K562 treated with DMSO at 1 percent for 48 hours (cell line): Measurements from ENCODE around the gene PCDHGA10. TPM values are rescaled to one million over a fixed set of nuclear protein-coding genes. Genes with fewer than 3 reads are reported as not detected.

Experiments used
- total RNA-seq: library from RNA; unstranded; fragments of 300-600 nt; gene quantifications from 2 replicates; pipeline ENCODE4 v1.2.3, GENCODE V29; 2022; ENCODE audit warnings: low replicate concordance; ENCODE audit errors: extremely low read depth

Gene PCDHGA10
- total RNA-seq, 1 experiment from 2014 or later, result not detected

Other genes with a start within 250 kb of the PCDHGA10 start
- gene PCDHB7, start 240.3 kb upstream of the PCDHGA10 start, total RNA-seq, result not detected in 2 replicates
- gene PCDHB8, start 235.2 kb upstream of the PCDHGA10 start, total RNA-seq, result not detected in 2 replicates
- gene PCDHB16, start 230.6 kb upstream of the PCDHGA10 start, total RNA-seq, result not detected in 2 replicates
- not detected in 2 replicates for gene PCDHB9, start 225.8 kb upstream of the PCDHGA10 start, total RNA-seq
- not detected in 2 replicates for gene PCDHB10, start 220.6 kb upstream of the PCDHGA10 start, total RNA-seq
- gene PCDHB11, start 213.4 kb upstream of the PCDHGA10 start, total RNA-seq, result not detected in 2 replicates
- not detected in 2 replicates for gene PCDHB12, start 204.3 kb upstream of the PCDHGA10 start, total RNA-seq
- gene PCDHB13, start 199.1 kb upstream of the PCDHGA10 start, total RNA-seq, result not detected in 2 replicates
- gene PCDHB14, start 189.6 kb upstream of the PCDHGA10 start, total RNA-seq, result not detected in 2 replicates
- not detected in 2 replicates for gene PCDHB15, start 167.6 kb upstream of the PCDHGA10 start, total RNA-seq
- gene SLC25A2, start 108.9 kb upstream of the PCDHGA10 start, total RNA-seq, result not detected in 2 replicates
- gene TAF7, start 92.2 kb upstream of the PCDHGA10 start, total RNA-seq, result not detected in 2 replicates
- gene PCDHGA1, start 82.5 kb upstream of the PCDHGA10 start, total RNA-seq, result not detected in 2 replicates
- not detected in 2 replicates for gene PCDHGA2, start 74.2 kb upstream of the PCDHGA10 start, total RNA-seq
- gene PCDHGA3, start 69.2 kb upstream of the PCDHGA10 start, total RNA-seq, result not detected in 2 replicates
- not detected in 2 replicates for gene PCDHGB1, start 62.9 kb upstream of the PCDHGA10 start, total RNA-seq
- gene PCDHGA4, start 58.0 kb upstream of the PCDHGA10 start, total RNA-seq, result not detected in 2 replicates
- not detected in 2 replicates for gene PCDHGB2, start 53.0 kb upstream of the PCDHGA10 start, total RNA-seq
- gene PCDHGA5, start 48.8 kb upstream of the PCDHGA10 start, total RNA-seq, result not detected in 2 replicates
- not detected in 2 replicates for gene PCDHGB3, start 42.7 kb upstream of the PCDHGA10 start, total RNA-seq
- not detected in 2 replicates for gene PCDHGA6, start 39.1 kb upstream of the PCDHGA10 start, total RNA-seq
- not detected in 2 replicates for gene PCDHGA7, start 30.2 kb upstream of the PCDHGA10 start, total RNA-seq
- not detected in 2 replicates for gene PCDHGB4, start 25.3 kb upstream of the PCDHGA10 start, total RNA-seq
- gene PCDHGA8, start 20.4 kb upstream of the PCDHGA10 start, total RNA-seq, result not detected in 2 replicates
- not detected in 2 replicates for gene PCDHGB5, start 15.0 kb upstream of the PCDHGA10 start, total RNA-seq
- gene PCDHGA9, start 10.2 kb upstream of the PCDHGA10 start, total RNA-seq, result not detected in 2 replicates
- not detected in 2 replicates for gene PCDHGB6, start 5.0 kb upstream of the PCDHGA10 start, total RNA-seq
- not detected in 2 replicates for gene PCDHGB7, start 4.7 kb downstream of the PCDHGA10 start, total RNA-seq
- gene PCDHGA11, start 8.1 kb downstream of the PCDHGA10 start, total RNA-seq, result not detected in 2 replicates
- not detected in 2 replicates for gene PCDHGA12, start 17.5 kb downstream of the PCDHGA10 start, total RNA-seq
- gene PCDHGC3, start 63.0 kb downstream of the PCDHGA10 start, total RNA-seq, result not detected in 2 replicates
- not detected in 2 replicates for gene PCDHGC4, start 72.0 kb downstream of the PCDHGA10 start, total RNA-seq
- not detected in 2 replicates for gene PCDHGC5, start 76.1 kb downstream of the PCDHGA10 start, total RNA-seq
- gene DIAPH1, start 206.0 kb downstream of the PCDHGA10 start, total RNA-seq, result 287 TPM in 1 of 2 replicates, not detected in the other
- gene HDAC3, start 223.9 kb downstream of the PCDHGA10 start, total RNA-seq, result not detected in 2 replicates
- gene RELL2, start 224.0 kb downstream of the PCDHGA10 start, total RNA-seq, result not detected in 2 replicates
- gene FCHSD1, start 238.4 kb downstream of the PCDHGA10 start, total RNA-seq, result not detected in 2 replicates